GM19193 (cell line): ENCODE results near the gene SLC48A1.

Source experiments
- POLR2A ChIP-seq: IDR thresholded peaks from 4 replicates; pipeline ENCODE4 v1.6.1; 2011; ENCODE audit not compliant: insufficient read depth, insufficient read length; ENCODE audit errors: extremely low read depth

SLC48A1 gene

DNA sequence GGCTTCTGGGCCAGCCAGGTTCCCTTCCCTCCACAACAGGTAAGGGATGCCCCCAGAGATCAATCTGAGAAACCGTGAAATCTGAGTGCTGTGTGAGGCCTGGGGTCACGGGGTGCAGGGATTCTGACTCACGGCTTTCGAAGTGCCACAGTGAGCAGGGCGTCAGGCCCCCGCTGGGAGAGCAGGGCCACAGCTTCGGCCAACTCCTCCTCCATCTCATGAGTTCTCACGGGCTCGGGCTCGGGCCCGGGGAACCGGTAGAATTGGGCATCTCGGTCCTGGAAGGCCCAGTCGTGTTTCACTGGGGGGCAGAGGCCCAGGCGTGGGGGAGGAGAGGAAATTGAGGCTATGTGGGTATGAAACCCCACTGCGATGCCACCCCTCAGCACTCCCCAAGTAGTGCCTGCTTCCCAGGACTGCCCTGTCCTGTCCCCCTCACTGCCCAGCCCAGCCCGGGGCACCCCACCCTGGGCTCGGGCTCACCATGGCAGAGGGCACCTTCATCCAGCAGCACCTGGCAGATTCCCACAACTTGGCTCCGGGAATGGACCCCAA, 22.0 kb upstream of the SLC48A1 start:
- TF ChIP-seq POLR2A: no peak

DNA sequence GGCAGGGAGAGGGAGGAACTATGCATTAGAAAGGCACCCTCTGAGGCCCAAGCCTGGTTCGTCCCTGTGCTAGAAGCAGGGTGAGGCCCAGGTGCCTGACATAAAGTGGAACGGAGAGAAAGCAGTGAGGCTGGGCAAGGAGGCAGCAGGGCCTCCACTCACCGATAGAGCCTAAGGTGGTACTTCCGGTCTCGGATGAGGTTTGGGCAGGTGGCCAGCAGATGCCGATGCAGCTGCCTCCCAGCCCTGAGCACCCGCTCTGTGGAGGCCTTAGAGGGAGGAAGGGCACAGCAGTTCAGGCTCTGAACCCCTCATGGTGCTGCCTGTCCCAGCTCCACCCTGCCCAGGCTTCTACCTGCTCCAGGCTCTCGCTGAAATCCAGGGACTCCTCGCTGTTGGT, 21.5 kb upstream of the SLC48A1 start:
- no peak for TF ChIP-seq POLR2A

DNA sequence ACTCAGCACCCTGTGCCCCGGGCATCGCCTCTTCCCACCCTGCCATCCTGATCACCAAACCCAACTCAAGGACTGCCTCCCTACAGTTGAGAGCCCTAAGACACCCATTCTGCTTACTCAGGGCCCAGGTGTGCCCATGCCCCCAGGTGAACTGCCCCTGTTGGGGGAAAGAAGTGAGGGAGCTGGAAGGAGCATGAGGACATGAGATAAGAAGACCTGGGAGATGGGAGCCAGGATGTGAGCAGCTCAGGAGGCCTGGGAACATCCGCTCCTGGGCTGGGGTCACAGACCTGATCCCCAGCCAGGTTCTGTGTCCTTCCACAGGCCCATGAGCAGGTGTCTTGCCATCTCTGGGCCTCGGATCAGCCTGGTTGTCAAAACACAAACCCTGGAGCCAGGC, 20.9 kb upstream of the SLC48A1 start:
- TF ChIP-seq POLR2A: no peak

DNA sequence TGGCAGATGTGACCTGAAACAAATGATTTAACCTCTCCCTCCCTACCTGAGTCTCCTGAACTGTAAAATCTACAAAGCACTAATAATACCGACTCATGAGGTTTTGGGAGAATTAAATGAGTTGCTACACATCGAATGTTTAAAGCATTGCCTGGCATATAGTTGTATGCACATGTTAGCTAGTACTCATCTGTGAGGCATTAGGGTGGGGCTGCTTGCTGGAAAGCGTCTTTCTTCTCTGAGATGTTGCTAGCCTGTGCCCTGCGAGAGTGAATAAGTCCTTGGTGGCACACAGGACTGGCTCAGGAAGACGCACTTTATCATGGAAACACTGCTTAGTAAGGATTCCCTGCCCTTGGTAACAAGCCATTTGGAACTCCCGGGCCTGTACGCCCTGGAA, 20.5 kb upstream of the SLC48A1 start:
- no peak for TF ChIP-seq POLR2A

DNA sequence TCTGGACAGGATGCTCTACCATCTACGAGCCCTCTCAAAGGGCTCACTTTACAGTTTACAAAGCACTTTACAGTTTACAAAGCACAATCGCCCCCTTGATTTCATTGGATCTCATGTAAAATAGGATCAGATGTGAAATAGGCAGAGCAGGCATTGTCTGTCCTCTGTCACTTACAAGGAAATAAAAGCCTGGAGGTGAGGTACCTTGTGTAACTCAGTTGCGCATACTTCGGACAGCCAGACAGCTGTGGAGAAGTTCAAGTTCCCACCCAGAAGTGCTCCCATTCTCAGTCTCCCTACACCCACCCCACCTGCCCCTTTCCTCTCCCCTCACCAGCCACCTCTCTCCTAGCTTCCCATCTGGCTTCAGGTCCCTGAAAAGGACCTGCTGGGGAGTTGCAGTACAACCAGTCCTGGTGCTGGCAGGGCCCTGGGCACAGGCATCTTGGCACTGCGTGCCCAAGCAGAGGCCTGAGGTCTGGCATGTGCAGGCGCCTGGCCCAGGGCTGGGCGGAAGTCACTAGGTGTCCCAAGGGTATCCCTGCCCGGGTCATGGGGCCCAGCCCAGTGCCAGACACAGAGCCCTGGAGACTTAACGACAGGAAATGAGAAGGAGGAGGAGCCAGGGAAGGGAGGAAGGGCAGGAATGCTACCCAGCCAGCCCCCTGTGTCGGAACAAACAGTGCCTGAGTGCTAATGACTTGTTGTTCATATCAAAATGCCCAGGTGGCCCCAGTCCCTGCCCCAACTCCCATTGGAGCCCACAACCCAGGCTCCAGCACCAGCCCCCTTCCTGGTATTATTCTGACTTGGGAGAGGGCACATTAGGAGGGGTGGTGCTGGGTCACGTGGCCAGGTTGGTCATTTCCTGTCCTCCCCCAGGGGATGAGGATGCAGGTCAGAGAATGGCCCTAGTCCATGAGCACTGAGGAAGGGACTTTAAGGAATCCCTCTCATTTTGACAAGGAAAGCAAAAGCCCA, 19.7 kb upstream of the SLC48A1 start:
- no peak for TF ChIP-seq POLR2A

DNA sequence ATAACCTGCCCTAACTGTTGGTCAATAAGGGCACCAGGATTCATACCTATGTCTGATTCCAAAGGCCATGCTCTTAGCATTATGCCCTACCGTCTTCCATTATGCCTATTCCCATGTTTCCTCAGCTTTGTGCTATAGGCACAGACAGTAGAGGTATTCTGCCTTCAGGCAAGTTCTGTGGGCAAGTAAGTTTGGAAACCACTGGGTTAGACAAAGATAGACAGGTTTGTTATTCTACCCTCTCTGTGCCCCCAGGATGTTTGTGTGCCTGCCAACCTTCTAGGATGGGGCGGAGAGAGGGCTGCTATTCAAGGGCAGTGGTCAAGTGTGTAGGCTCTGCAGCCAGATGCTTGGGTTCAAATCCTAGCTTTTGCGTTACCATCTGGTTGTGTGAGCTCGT, 18.9 kb upstream of the SLC48A1 start:
- TF ChIP-seq POLR2A: no peak

DNA sequence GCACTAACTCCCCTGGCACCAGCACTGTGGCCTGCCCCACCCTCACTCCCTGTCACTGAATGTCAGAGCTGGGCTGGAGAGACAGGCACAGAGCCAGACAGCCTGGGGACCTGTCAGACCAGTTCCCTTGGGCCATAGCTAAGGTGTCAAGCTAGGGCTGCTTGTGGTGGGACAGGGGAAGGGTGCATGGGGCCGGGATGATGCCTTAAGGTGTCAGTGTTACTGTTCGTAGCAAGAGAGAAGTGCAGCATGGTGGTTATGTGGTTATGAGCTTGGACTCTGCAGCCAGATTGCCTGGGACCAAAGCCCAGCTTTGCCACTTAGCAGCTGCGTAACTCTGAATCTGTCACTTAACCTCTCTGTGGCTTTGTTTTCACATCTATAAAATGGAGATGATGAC, 18.2 kb upstream of the SLC48A1 start:
- peak; percentile 29 for TF ChIP-seq POLR2A

DNA sequence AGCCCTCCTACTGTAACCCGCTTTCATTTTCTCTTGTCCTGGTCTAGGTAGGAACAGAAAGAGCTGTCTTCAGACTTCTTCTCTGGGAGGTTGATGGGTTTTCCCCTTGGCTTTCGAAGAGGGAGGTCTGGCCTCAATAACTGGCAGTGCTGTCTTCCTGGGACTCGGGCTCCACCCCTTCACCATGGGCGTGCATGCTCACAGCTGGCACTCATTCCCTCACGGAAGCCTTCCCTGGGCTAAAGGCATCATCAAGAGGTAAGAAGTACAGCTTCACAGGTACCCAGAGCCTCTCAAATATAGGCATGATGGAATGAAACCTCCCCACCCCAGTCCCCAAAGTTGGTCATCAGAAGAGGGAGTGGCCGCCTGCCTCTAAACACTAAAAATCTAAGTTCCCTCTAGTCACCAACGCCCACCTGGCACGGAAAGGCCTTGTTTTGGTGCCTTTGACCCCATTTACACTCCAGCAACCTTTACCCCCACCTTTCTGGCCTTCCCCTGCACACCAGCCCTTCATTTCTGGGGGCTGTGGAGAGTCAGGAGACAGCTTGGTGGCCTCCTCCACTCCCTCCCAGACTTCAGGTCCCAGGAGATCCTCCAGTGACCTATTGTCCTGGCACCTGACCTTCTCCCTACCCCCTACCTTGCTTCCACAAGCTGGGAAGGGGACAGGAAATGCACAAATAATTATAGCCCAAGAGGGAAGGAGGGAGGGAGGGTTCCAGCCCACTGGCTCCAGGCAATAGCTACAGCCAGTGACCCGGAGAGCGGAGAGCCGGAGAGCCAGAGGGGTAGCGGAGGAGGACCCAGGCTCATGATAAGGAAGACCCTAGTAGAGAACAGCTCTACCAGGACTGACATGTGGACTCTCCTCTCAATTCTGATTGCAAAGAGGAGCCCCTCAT, 17.1 kb upstream of the SLC48A1 start:
- no peak for TF ChIP-seq POLR2A

DNA sequence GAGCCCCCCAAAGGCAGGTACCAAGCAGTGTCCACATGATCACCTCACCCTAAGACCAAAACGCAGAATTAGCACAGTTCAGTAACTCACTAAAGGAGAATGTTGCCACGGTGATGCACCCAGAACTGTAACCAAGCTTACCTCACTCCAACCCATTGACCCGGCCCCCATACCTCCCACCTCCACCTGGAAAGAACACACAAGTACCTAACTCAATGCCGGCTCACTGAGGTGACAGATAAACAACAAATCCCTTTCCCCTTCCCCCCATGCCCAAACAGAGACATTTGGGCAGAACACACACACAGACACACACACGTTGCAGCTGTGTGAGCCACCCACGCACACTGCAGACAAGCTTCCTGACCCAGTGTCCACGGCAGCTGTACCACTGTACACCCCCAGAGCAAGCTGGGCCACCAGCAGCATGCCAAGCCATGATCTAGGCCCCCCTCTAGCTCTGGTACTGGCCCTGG, 15.6 kb upstream of the SLC48A1 start:
- no peak for TF ChIP-seq POLR2A

DNA sequence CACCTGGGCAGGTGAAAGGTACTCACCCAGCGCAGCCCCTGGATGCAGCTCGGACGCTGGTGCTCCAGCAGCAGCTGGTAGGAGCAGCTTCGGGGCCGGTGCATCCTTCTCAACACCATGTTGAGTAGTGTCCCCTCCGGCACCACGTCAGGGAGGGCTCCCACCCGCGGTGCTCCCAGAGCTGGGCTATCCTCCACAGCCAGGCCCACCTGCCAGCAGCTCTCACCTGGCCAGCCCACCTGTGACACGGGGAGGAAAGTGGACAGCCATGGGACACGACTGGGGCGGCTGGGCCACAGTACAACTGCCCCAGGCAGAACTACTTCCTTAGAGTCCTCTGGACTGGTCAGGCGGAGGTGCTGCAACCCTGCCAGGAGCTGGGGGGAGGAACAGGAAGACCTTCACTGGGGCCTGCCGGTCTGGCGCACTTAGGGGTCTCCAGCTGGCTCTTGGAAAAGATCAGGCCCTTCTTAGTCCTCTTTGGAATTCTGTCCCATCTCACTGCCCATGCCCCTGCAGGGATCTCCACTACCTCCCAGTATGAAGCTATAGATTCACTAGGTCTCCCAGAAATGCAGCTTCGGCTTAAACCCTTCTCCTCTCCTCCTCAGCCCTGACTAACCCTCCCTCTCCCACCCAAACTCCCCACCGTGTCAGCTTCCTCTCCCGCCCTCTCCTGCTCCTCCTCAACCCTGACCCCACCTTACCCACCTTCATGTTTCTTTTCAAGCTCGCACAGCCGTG, 15.0 kb upstream of the SLC48A1 start:
- no peak for TF ChIP-seq POLR2A

DNA sequence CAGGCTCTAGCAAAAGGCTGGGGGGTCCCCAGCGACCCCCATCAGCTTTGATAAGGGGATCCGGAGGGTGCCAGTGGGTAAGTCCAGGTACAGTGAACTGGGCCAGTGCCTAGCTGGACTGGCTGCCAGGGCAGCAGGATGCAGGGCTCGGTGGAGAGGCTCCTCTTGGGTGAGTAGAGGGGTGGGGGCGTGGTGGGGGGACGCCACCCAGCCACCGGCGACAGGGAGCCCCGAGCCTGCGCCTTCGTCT, 14.5 kb upstream of the SLC48A1 start:
- TF ChIP-seq POLR2A: no peak

DNA sequence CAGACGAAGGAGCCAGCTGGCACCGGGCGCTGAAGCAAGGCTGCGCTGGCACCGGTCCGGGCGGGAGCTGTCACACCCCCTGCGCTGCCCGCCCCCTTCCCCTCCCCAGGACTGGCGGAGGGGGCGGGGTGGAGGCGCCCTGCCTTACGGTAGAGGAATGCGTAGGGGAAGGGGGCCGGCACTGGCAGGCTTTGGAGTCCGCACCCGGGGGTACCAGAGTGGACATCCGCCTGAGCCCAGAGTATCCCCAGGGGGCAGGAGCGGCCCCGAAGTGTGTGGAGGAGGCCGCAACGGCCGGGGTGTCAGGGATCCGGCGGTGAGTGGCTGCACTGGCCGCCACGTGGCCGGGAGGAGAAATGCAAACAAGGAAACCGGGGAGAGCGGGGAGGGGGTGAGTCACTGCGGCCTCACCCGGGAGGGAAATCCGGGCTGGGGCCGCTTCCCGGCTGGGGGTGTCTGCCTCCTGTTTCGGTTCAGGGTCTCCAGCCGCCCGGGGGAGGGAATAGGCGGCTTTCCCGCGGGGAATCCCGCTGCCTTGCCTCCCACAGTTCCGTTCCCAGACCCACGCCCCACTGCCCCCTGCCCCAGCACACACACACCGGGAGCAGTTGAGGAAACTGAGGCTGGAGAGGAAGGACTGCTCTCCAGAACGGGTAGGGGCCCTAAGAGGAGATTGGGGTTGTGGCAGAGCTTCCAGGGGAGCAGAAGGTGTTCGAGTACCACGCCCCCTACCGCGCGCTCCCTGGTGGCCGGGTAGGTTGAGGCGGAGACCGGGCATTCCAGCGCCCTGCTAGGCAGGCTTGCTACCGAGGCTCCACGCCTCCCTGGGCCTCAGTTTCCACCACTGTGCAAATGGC, 14.0 kb upstream of the SLC48A1 start, which contains the start of gene RAPGEF3:
RAPGEF3 (minus strand) TSS at position 47 of the 857 bp plus-strand sequence. CDS start 324 bp downstream, outside the sequence.
- peak; percentile 16 for TF ChIP-seq POLR2A

DNA sequence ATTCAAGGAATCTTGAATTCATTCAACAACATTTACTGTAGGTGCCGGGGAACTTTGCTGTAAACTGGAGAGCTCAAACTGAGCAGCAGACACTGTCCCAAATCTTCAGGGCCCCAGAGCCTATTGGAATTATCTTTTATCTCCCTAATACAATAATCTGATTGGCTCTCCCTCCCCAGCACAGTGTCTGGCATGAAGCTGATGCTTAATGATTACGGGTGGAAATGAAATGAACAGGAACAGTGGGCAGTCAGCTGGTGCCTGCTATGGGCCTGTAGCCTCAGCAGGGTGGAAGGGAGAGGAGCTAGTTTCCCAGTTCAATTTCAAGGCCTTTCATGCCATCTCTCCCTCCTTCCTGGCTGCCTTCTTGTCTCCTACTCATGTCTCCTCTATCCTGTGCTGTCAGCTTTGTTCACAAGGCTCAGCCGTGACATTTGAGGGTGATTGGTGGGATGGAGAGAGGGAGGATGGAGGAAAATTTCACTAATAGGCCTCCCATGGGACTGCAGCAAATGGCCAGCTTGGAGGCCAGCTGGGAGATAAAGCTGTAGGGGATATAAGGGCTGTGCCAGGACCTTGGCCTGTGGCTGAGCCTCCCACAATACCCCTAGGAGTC, 10.1 kb upstream of the SLC48A1 start:
- TF ChIP-seq POLR2A: no peak
